OCI-LY3 (cell line): ENCODE measurements around the gene PITPNM2.

Experiments used
- H2AFZ ChIP-seq: fragments of 200-600, 300-600 bp; shearing (Covaris generic); 2 replicates; pipeline ENCODE4 v1.6.0; 2014; ENCODE audit warnings: antibody characterized with exemption, low read depth, low read length
- H3K27ac ChIP-seq: fragments of 200-600, 300-600 bp; sonication (generic); 2 replicates; pipeline ENCODE4 v1.5.1; 2014; ENCODE audit warnings: mild to moderate bottlenecking, low read length, moderate library complexity, mixed read lengths
- H3K27me3 ChIP-seq: fragments of 200-600, 300-600 bp; sonication (generic); 2 replicates; pipeline ENCODE4 v1.6.1; 2014; ENCODE audit warnings: low read depth, low read length, mixed read lengths
- H3K36me3 ChIP-seq: fragments of 200-600, 300-600 bp; sonication (generic); replicated peaks from 2 replicates; pipeline ENCODE3; 2014; ENCODE audit warnings: low read depth, low read length, mixed read lengths
- H3K4me1 ChIP-seq: fragments of 300-600, 200-600 bp; sonication (generic); 2 replicates; pipeline ENCODE4 v1.6.1; 2014; ENCODE audit warnings: low read length, mixed read lengths
- H3K4me2 ChIP-seq: fragments of 200-600, 300-600 bp; sonication (generic); 2 replicates; pipeline ENCODE4 v1.6.1; 2014; ENCODE audit warnings: low read length, mixed read lengths
- H3K4me3 ChIP-seq: fragments of 300-600, 200-600 bp; sonication (generic); 2 replicates; pipeline ENCODE4 v1.5.1; 2014; ENCODE audit warnings: antibody characterized with exemption, mild to moderate bottlenecking, low read length, moderate library complexity
- H3K79me2 ChIP-seq: fragments of 300-600, 200-600 bp; shearing (Covaris generic); 2 replicates; pipeline ENCODE4 v1.6.1; 2014; ENCODE audit warnings: mild to moderate bottlenecking, low read length, mixed read lengths
- H3K9ac ChIP-seq: fragments of 300-600, 200-600 bp; shearing (Covaris generic); 2 replicates; pipeline ENCODE4 v1.6.0; 2014; ENCODE audit warnings: mild to moderate bottlenecking, low read length, moderate library complexity
- H3K9me3 ChIP-seq: fragments of 200-600, 300-600 bp; shearing (Covaris generic); 2 replicates; pipeline ENCODE4 v1.6.1; 2014; ENCODE audit warnings: low read length, mixed read lengths; ENCODE audit not compliant: insufficient read depth
- H4K20me1 ChIP-seq: fragments of 200-600, 300-600 bp; sonication (generic); 2 replicates; pipeline ENCODE4 v1.6.1; 2016; ENCODE audit warnings: low read length, mixed read lengths; ENCODE audit not compliant: insufficient read depth
- CTCF ChIP-seq: fragments of 200-600, 300-600 bp; sonication (generic); IDR thresholded peaks from 2 replicates; pipeline ENCODE4 v1.5.1; 2014; ENCODE audit warnings: antibody characterized with exemption, low read length, low read depth
- EZH2phosphoT487 ChIP-seq: fragments of 200-600 bp; shearing (Covaris generic); IDR thresholded peaks from 2 replicates; pipeline ENCODE4 v1.6.1; 2018; ENCODE audit warnings: antibody characterized with exemption, mixed run types, low read depth

The PITPNM2 gene

GRCh38 chr12:123132951-123133619, 17.8 kb downstream of the PITPNM2 start:
- H3K4me2 ChIP-seq: no peak overlapping the region
- no peaks in the 10 kb centered on the region for H3K79me2 ChIP-seq
- H3K9me3 ChIP-seq: peaks cover 10% of the 10 kb centered on the region; the same call in 1 of the 2 replicates
- no peak for TF ChIP-seq CTCF
- TF ChIP-seq EZH2phosphoT487: no peak
- no peaks in the 10 kb centered on the region for H3K36me3 ChIP-seq
- H3K4me3 ChIP-seq: no peak overlapping the region
- H3K27me3 ChIP-seq: peaks cover 5% of the 10 kb centered on the region; the same call in 1 of the 2 replicates
- no peak overlapping the region for H2AFZ ChIP-seq
- no peak overlapping the region for H3K9ac ChIP-seq
- H4K20me1 ChIP-seq: no peaks in the 10 kb centered on the region
- H3K4me1 ChIP-seq: peaks cover 21% of the 10 kb centered on the region
- no peak overlapping the region for H3K27ac ChIP-seq

GRCh38 chr12:123131879-123132402, 18.9 kb downstream of the PITPNM2 start:
- peak overlapping the region; percentile 59 for H3K4me2 ChIP-seq
- peak overlapping the region; percentile 6; the same call in 1 of the 2 replicates for H3K9ac ChIP-seq
- H3K27me3 ChIP-seq: peaks cover 8% of the 10 kb centered on the region; the same call in 1 of the 2 replicates
- H3K27ac ChIP-seq: peak overlapping the region; percentile 5; the same call in 1 of the 2 replicates
- no peaks in the 10 kb centered on the region for H3K79me2 ChIP-seq
- no peaks in the 10 kb centered on the region for H3K36me3 ChIP-seq
- no peaks in the 10 kb centered on the region for H4K20me1 ChIP-seq
- H3K4me3 ChIP-seq: peak overlapping the region; percentile 35
- H3K4me1 ChIP-seq: peaks cover 21% of the 10 kb centered on the region
- peaks cover 10% of the 10 kb centered on the region; the same call in 1 of the 2 replicates for H3K9me3 ChIP-seq
- peak overlapping the region; percentile 12; the same call in 1 of the 2 replicates for H2AFZ ChIP-seq
- no peak for TF ChIP-seq EZH2phosphoT487
- TF ChIP-seq CTCF: no peak

GRCh38 chr12:123131291-123131832, 19.5 kb downstream of the PITPNM2 start:
- H4K20me1 ChIP-seq: no peaks in the 10 kb centered on the region
- peak overlapping the region; percentile 59 for H3K4me2 ChIP-seq
- H3K27ac ChIP-seq: peak overlapping the region; percentile 5; the same call in 1 of the 2 replicates
- peaks cover 10% of the 10 kb centered on the region; the same call in 1 of the 2 replicates for H3K9me3 ChIP-seq
- no peak for TF ChIP-seq CTCF
- TF ChIP-seq EZH2phosphoT487: no peak
- no peaks in the 10 kb centered on the region for H3K79me2 ChIP-seq
- H2AFZ ChIP-seq: 0 out of 2 replicates have a peak overlapping the region, but pooled peaks have one; percentile 12
- H3K36me3 ChIP-seq: no peaks in the 10 kb centered on the region
- H3K9ac ChIP-seq: peak overlapping the region; percentile 6; the same call in 1 of the 2 replicates
- H3K4me1 ChIP-seq: peaks cover 21% of the 10 kb centered on the region
- H3K27me3 ChIP-seq: peaks cover 13% of the 10 kb centered on the region; the same call in 1 of the 2 replicates
- peak overlapping the region; percentile 35 for H3K4me3 ChIP-seq

GRCh38 chr12:123129621-123130020, 21.3 kb downstream of the PITPNM2 start:
- no peak overlapping the region for H3K4me2 ChIP-seq

More at GRCh38 chr12:123129621-123130020, 21.3 kb downstream of the PITPNM2 start:
- TF ChIP-seq CTCF: no peak
- no peak for TF ChIP-seq EZH2phosphoT487
- Histone ChIP-seq H3K27ac (no peak overlapping the region), H3K79me2 (no peaks in the 10 kb centered on the region), H3K36me3 (no peaks in the 10 kb centered on the region), H3K9ac (no peak overlapping the region), H2AFZ (no peak overlapping the region), H3K27me3 (peaks cover 13% of the 10 kb centered on the region; the same call in 1 of the 2 replicates), H4K20me1 (no peaks in the 10 kb centered on the region), H3K9me3 (peaks cover 10% of the 10 kb centered on the region; the same call in 1 of the 2 replicates), H3K4me1 (peaks cover 21% of the 10 kb centered on the region), H3K4me3 (no peak overlapping the region)
